ENCODE results near the gene GABRB3.

Gene GABRB3

DNA sequence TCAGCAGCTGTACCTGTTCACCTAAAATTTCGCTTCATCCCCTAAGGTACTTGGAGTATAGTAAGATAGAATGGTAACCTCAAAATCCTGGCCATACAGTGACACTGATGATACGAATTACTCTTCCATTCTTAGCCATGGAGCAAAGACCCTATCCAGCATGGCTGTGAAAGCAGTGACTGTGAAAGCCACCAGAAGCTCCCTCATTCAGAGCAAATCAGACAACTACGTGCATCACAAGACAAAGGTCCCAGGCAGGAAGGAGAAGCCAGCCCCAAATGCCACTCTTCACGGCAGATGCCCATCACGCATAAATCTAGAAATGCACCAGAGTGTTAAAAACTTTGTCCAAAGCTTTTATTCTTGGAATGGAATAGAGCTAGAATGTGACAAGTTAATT lies 99.4 kb downstream of the GABRB3 start:
- DNase-seq: no peak

DNA sequence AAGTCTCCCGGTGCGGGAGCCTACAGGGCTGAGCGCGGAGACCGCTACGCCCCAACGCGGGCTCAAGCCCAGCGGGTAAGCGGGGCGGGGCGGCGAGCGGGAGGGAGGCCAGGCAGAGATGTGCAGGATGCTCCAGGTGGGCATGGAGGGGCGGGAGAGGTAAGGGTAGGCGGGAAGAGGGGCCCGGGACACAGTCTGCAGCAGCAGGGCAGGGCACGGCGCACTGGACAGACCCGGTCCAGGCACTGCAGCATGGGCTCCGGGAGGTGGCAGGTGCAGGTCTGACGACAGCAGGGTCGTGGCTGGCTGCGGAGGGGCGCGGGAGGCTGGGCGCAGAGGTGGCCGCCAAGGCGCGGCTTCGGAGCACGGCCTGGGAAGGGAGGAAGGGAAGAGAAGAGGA lies 102.8 kb downstream of the GABRB3 start:
- no peak for DNase-seq

DNA sequence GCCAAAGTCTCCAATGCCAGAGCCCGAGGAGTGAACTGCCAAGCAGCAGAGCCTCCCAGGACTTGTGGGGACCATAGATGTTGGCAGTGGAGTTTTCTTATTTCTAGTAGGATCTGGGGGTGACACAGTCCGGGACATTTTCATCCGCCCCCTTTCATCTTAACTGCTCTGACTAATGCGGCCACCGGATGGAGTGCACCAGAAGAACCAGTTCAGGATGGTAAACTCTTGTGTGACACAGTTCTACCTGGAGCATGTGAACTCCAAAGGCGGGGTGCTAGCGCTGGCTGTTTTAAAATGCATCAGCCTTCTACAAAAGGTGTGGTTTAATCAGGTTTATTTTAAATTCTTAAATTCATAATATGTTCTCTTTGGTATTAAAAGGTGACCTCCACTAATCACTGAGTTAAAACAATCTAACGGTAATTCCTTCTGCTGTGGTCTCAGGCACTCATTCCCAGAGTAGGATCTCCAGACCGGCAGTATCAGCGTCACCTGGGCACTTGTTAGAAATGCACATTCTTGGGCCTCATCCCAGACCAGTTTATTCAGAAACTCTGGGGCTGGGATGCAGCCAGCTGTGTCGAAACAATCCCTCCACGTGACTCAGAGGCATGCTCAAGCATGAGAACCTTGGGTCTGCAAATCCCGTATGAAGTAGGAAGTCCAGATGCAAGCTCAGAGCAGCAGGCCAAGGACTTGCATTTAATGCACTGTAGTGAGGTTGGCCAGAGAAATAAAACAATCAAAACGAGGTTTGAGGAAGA lies 105.5 kb downstream of the GABRB3 start:
- no peak for DNase-seq

- DNase-seq: no peak
These were observed 106.7 kb downstream of the GABRB3 start for GRCh38 chr15:26665957-26666791.

DNA sequence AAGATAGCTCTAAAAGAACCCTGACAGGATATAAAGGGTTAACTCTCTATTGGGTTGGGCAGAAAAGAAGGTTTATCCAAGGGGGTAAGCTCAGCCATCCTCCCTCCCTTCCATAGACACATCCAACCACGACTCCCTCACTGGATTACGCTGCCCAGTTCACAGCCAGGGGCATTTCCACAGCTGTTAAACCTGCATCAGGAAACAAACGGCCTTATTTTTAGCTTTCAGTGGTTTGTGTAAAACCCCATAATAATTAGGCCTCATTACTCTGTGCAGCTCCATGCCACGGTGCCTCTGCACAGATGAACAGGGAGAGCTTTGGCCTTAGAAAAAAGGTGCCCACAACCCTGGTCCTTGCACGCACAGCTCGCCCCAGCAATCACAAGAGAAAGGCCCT lies 110.6 kb downstream of the GABRB3 start:
- no peak for DNase-seq

GRCh38 chr15:26661748-26662147 lies 111.1 kb downstream of the GABRB3 start:
- no peak for DNase-seq

GRCh38 chr15:26661107-26661506 lies 111.8 kb downstream of the GABRB3 start:
- no peak for DNase-seq

GRCh38 chr15:26660241-26660640 lies 112.6 kb downstream of the GABRB3 start:
- no peak for DNase-seq

DNA sequence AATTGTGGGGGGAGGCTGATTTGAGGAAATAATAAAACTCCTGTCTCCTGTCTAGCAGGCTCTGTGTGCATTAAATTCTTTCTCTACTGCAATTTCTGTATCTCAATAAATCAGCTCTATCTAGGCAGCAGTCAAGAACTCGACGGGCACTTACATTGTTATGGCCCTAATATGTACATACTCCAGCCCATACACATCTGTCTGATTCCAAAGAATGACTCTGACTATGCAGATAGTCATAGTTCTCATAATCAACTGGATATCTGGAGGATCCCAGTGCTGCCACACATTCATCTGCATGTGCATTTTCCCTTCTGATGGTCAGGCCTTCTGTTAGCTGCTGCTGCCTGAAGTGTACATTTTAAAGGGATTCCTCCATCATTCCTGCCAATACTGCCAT lies 114.6 kb downstream of the GABRB3 start:
- no peak for DNase-seq

- DNase-seq: no peak
These were observed 116.8 kb downstream of the GABRB3 start for GRCh38 chr15:26656080-26656479.

DNA sequence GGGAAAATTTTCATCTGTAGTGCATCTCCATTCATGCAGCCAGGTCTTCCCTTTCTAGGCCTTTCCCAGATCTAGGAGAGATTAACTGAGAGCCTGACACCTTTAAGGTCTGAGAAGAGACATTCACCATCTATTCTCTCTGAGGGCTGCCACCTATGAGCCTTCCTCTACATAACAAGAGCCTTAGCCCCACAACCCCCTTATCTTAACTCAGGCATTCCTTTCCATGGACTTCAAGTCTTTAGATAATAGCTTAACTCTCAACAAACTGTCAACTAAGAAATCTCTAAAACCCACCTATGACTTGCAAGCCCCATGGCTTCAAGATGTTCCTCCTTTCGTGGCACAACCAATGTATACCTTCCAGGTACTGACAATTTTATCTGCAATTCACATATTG lies 121.0 kb downstream of the GABRB3 start:
- DNase-seq: no peak

GRCh38 chr15:26648676-26649075 lies 124.2 kb downstream of the GABRB3 start:
- DNase-seq: no peak

- DNase-seq: no peak
These were observed 127.9 kb downstream of the GABRB3 start for GRCh38 chr15:26644948-26645347.

- DNase-seq: no peak
These were observed 131.7 kb downstream of the GABRB3 start for GRCh38 chr15:26641144-26641543.

- DNase-seq: no peak
These were observed 132.3 kb downstream of the GABRB3 start for GRCh38 chr15:26640601-26641000.

DNA sequence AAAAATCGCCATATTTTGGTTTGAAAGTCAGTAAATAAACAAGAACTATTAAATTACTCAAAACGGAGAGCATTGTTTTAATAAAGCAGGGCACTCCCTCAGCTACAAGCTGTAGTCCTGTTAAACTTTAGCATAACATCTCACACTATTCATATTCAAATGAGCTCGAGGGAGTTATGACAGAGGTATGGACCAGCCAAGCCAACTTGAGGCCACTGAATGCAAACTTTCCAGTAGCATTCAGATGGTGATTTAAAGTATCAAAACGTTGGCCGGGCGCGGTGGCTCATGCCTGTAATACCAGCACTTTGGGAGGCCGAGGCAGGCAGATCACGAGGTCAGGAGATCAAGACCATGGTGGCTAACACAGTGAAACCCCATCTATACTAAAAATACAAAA lies 132.9 kb downstream of the GABRB3 start:
- no peak for DNase-seq

DNA sequence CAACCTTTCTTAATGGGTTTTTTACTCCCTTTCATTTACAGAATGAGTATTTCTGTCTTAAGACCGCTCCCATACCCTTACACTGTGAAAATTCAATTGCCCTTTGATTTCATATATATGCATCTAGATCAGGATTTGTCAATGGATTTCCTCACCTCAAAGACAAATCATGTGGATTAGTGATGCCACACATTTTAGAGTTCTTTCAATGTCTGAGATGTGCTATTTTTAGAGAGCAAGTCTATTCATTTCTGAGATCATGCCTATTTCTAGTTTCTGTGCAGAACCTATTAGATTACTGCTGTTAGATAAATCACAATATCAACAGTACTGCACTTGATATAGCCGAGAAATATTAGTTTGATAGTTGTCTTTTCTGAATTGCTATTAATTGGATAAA lies 137.3 kb downstream of the GABRB3 start:
- no peak for DNase-seq

GRCh38 chr15:26635105-26635504 lies 137.8 kb downstream of the GABRB3 start:
- no peak for DNase-seq

DNA sequence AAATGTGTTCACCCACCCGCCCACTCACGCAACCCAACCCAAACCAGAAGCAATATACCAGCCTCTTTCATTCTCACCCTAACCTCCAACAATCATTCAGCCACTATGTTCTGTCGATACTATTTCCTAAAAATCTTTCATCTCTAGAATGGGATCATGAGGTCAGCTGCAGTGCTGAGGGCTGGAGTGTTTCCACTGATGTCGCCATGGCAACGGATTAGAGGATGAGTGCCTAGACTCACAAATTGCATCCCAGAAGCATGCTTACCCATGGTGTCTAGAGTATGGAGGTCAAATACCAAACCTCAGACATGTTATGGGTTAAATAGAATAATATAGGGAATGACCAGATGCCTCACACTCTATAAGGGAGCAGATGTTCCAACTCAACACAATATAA lies 138.5 kb downstream of the GABRB3 start:
- DNase-seq: no peak

- DNase-seq: no peak
These were observed 140.4 kb downstream of the GABRB3 start for GRCh38 chr15:26632500-26632899.

DNA sequence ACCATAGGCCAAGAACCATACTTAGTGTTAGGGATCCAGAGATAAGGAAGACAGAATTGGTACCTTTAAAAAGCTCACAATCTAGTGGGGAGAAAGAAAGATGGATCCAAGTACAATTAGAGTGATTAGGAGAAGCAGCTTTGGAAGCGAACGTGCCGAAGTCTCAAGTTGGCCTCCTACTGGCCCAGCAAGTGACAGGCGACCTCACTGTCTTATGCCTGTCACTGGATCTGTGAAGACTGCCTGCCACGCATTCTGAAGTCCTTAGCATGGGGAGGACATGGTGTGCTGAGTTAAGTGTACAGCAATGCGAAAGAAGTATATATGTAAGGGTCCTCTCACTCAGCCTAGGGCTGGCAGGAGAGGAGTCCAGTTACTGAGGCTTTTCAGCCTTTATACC lies 141.0 kb downstream of the GABRB3 start:
- no peak for DNase-seq

GRCh38 chr15:26630857-26631256 lies 142.0 kb downstream of the GABRB3 start:
- no peak for DNase-seq

GRCh38 chr15:26628879-26629529 lies 143.9 kb downstream of the GABRB3 start:
- no peak for DNase-seq

- DNase-seq: no peak
These were observed 144.8 kb downstream of the GABRB3 start for GRCh38 chr15:26628071-26628470.
